Transverse colon (tissue), 4 donors: ENCODE results near the gene CATSPERD. TPM values are rescaled to one million over a fixed set of nuclear protein-coding genes. Genes with fewer than 3 reads are reported as not detected.
"Not testable (repeated sequence)": the region's sequence is repeated elsewhere in the genome, so short reads cannot be mapped to it uniquely, and the experiment has no call there.

Experiments used
- DNase-seq: peaks from one replicate; pipeline ENCODE4 v3.0.0-alpha.2; 2019
- H3K27ac ChIP-seq, 4 donors: fragments of 200-600 bp; sonication (generic); 2 replicates each; pipeline ENCODE4 v1.5.1; 2016 to 2018; ENCODE audit warnings: inconsistent platforms in 4 of 4
- H3K27me3 ChIP-seq: fragments of 200-600 bp; sonication (generic); 2 replicates; pipeline ENCODE4 v1.5.1; 2017; ENCODE audit warnings: inconsistent platforms
- H3K36me3 ChIP-seq, 4 donors: fragments of 200-600 bp; sonication (generic); 2 replicates each; pipeline ENCODE4 v1.5.1; 2017 to 2019; ENCODE audit warnings: inconsistent platforms in 4 of 4
- H3K4me1 ChIP-seq, 4 donors: fragments of 200-600 bp; sonication (generic); 2 replicates each; pipeline ENCODE4 v1.5.1; 2017 to 2020; ENCODE audit warnings: inconsistent platforms in 4 of 4
- H3K4me3 ChIP-seq, 4 donors: fragments of 200-600 bp; sonication (generic); 1 replicate in 1 of 4; 2 replicates in 3 of 4; pipeline versions ENCODE4 v1.5.1 to v1.6.1; 2017 to 2019; ENCODE audit warnings: inconsistent platforms in 4 of 4
- H3K9me3 ChIP-seq, 2 donors: fragments of 200-600 bp; sonication (generic); 2 replicates each; pipeline ENCODE4 v1.5.1; 2017 to 2019; ENCODE audit warnings: inconsistent platforms in 2 of 2
- EP300 ChIP-seq: sonication (generic); formaldehyde crosslinking; IDR thresholded peaks from one replicate; pipeline ENCODE4 v1.6.1; 2017; ENCODE audit warnings: antibody characterized with exemption, low read depth
- POLR2A ChIP-seq: fragments of 450-650 bp; IDR thresholded peaks from one replicate; pipeline ENCODE4 v1.6.1; 2016; ENCODE audit warnings: antibody characterized with exemption, mild to moderate bottlenecking, moderate library complexity
- POLR2AphosphoS5 ChIP-seq, 3 donors: sonication (generic); formaldehyde crosslinking; IDR thresholded peaks; one replicate each; pipeline ENCODE4 v1.6.1; 2016; ENCODE audit warnings: antibody characterized with exemption in 3 of 3
- WGBS, 2 donors: methylation state at CpG; one replicate each; pipeline ENCODE4 v1.1.5; 2018; ENCODE audit warnings: low coverage in 1 of 2; 5-methylcytosine and 5-hydroxymethylcytosine counted together
- in situ Hi-C, 4 donors: fragments of 200-750 bp; cut with MboI; loops; one replicate each; pipeline versions ENCODE4 v1.15.0 to v1.15.1; 2017; ENCODE audit warnings: low sequenced_read_pairs in 3 of 4, low pct_ligation_motif_present in 1 of 4, low pct_unique_long_range_greater_than_20kb in 1 of 4
- intact Hi-C: fragments of 100-400 bp; cut with DNase I; formaldehyde crosslinking; loops from one replicate; pipeline ENCODE4 v1.15.1; 2023; ENCODE audit warnings: low total_unique reads
- total RNA-seq, 4 donors: library from RNA; depleted of rRNA; stranded (reverse); fragments of >200 nt; gene quantifications; one replicate each; pipeline ENCODE4 v1.1.0, GENCODE V29; 2016
- TF ChIP-seq, protein P1 (sequence below), 5 experiments: fragments of 200-600 bp in 3 of 5; fragments of 450-650 bp in 2 of 5; sonication (generic) in 3 of 5; IDR thresholded peaks; 1 replicate in 2 of 5; 2 replicates in 3 of 5; pipeline ENCODE4 v1.5.1; 2016 to 2017; ENCODE audit warnings: antibody characterized with exemption in 5 of 5, inconsistent platforms in 3 of 5, mild to moderate bottlenecking in 2 of 5, moderate library complexity in 1 of 5

CATSPERD gene
- total RNA-seq, 4 donors from 2014 or later = not detected

DNA sequence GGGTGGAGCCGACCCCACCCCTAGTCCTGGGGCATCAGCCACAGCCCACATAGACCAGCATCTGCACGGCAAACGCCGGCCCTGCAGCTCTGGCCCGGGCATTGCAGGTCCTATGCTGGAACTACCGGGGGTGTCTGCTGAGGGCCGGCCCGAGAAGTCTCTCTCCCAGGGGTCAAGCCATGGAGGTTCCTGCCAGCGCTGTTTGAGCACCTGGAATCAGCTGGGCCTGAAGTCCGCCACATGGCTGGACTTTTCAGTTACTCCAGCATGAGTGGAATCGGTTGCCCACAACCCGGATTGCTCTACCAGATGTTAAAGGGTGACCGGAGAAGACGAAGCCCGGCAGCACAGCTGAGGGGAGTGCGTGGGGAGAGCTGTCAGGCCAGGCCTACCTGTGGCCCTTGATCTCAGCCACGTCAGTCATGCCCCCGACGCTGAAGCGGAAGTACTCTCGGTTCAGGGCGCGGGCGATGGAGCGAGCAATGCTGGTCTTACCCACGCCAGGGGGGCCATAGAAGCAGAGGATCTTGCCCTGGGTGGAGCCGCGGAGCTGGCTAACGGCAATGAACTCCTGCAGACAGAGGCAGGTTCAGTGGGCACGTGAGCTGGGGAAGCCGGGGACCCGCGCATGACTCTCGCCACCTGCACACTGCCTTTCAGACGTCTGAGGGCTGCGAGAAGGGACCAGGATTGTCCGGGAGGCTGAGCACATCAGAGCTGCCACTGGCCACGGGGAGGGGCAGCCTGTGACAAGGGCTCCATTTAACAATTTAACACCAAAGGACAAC lies 21.6 kb upstream of the CATSPERD start:
- WGBS, 2 donors = 88% methylated on average over 35 of the region's 38 CpGs; no CpG with 5 or more reads in 1 of the 2 donors

GRCh38 chr19:5700455-5701092 lies 19.9 kb upstream of the CATSPERD start:
- in situ Hi-C loops = no loop called here
- no peak for DNase-seq
- H3K36me3 ChIP-seq = peaks cover 0 to 32% (median 7%) of the 10 kb centered on the region in 4 donors

More for the DNA sequence above, 21.6 kb upstream of the CATSPERD start:
- in situ Hi-C loops (no loop called here), intact Hi-C loops (no loop called here)
- peaks cover 0 to 37% (median 10%) of the 10 kb centered on the region in 4 donors for H3K36me3 ChIP-seq
- no peaks in the 10 kb centered on the region for H3K4me1 ChIP-seq
- no peaks in the 10 kb centered on the region for H3K9me3 ChIP-seq
- TF ChIP-seq EP300 (no peak), POLR2AphosphoS5 (IDR thresholded peaks at IDR 0.05) (no peak), POLR2A (no peak)
- TF ChIP-seq, protein P1, sequence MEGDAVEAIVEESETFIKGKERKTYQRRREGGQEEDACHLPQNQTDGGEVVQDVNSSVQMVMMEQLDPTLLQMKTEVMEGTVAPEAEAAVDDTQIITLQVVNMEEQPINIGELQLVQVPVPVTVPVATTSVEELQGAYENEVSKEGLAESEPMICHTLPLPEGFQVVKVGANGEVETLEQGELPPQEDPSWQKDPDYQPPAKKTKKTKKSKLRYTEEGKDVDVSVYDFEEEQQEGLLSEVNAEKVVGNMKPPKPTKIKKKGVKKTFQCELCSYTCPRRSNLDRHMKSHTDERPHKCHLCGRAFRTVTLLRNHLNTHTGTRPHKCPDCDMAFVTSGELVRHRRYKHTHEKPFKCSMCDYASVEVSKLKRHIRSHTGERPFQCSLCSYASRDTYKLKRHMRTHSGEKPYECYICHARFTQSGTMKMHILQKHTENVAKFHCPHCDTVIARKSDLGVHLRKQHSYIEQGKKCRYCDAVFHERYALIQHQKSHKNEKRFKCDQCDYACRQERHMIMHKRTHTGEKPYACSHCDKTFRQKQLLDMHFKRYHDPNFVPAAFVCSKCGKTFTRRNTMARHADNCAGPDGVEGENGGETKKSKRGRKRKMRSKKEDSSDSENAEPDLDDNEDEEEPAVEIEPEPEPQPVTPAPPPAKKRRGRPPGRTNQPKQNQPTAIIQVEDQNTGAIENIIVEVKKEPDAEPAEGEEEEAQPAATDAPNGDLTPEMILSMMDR (IDR thresholded peaks at IDR 0.05) = no peak
- no peak for DNase-seq
- H3K4me3 ChIP-seq = no peak overlapping the region
- no peaks in the 10 kb centered on the region for H3K27me3 ChIP-seq
- no peak overlapping the region for H3K27ac ChIP-seq

DNA sequence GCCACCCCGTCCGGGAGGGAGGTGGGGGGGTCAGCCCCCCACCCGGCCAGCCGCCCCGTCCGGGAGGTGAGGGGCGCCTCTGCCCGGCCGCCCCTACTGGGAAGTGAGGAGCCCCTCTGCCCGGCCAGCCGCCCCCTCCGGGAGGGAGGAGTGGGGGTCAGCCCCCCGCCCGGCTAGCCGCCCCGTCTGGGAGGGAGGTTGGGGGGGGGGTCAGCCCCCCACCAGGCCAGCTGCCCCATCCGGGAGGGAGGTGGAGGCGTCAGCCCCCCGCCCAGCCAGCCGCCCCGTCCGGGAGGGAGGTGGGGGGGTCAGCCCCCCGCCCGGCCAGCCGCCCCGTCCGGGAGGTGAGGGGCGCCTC lies 18.4 kb upstream of the CATSPERD start:
- in situ Hi-C loops, DNase-seq, H3K27me3 ChIP-seq, H3K9me3 ChIP-seq, H3K4me3 ChIP-seq, intact Hi-C loops, H3K27ac ChIP-seq, H3K4me1 ChIP-seq: not testable (repeated sequence)
- WGBS, 2 donors = no CpG with 5 or more reads among the region's 28 CpGs
- peaks cover 0 to 29% (median 7%) of the 10 kb centered on the region in 4 donors for H3K36me3 ChIP-seq

More at GRCh38 chr19:5700455-5701092, 19.9 kb upstream of the CATSPERD start:
- 93% methylated on average over 16 of the region's 22 CpGs; no CpG with 5 or more reads in 1 of the 2 donors for WGBS, 2 donors
- no peak overlapping the region for H3K4me3 ChIP-seq
- H3K9me3 ChIP-seq = no peaks in the 10 kb centered on the region
- no peak overlapping the region for H3K27ac ChIP-seq
- intact Hi-C loops = no loop called here
- H3K27me3 ChIP-seq = no peaks in the 10 kb centered on the region
- no peaks in the 10 kb centered on the region for H3K4me1 ChIP-seq
- TF ChIP-seq, protein P1 (IDR thresholded peaks at IDR 0.05) = no peak
- TF ChIP-seq EP300 = no peak
- TF ChIP-seq POLR2A = no peak
- no peak for TF ChIP-seq POLR2AphosphoS5 (IDR thresholded peaks at IDR 0.05)

DNA sequence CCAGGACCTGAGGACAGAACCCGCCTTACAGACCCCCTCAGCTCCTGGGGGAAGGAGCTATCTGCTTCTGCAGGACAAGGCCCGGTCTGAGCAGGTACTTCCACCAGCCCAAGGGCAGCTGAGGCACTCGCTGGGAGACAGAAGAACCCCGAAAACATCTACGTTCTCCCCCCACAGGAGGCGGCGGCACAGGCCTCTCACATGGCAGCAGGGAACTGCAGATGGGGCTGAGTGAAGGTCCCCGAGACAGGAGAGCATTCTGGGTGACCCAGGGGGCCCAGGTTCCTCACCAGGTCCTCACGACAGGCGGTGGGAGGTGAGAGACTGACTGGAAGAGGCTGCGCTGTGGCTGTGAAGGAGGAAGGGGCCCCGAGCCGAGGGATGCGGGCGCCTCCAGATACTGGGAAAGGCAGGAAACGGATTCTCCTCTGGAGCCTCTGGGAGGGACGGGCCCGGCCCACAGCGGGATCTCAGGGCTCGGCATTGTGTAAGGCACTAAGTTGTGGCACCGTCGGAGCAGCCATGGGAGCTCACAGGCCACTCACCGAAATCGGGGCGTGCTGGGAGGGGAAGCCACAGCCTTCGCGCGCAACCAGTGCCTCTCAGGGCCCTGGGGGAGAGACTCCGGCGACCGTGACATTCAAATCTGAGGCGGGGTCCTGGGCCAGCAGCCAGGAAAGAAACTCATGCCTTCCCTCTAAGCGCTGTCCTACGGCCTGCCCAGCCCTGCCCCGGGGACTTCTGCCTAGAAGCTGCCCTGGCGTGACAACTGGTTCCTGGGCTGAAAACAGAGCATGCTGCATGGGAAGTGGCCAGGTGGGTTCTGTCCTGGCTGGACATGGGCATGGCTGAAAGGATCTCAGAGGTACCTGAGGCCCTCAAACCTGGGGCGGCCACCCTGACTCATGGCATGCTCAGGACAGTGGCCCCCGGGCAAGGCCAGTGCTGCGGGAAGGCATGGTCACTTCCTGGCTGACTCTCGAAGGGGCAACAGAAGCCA lies 16.3 kb upstream of the CATSPERD start:
- WGBS, 2 donors = 94 to 97% methylated on average over 6 to 38 of the region's 40 CpGs
- Histone ChIP-seq H3K36me3 (peaks cover 0 to 32% (median 7%) of the 10 kb centered on the region in 4 donors), H3K4me1 (no peaks in the 10 kb centered on the region), H3K9me3 (no peaks in the 10 kb centered on the region), H3K4me3 (no peak overlapping the region), H3K27ac (no peak overlapping the region), H3K27me3 (no peaks in the 10 kb centered on the region)
- TF ChIP-seq, protein P1 (IDR thresholded peaks at IDR 0.05) = no peak
- TF ChIP-seq POLR2AphosphoS5 (IDR thresholded peaks at IDR 0.05) = no peak
- no peak for TF ChIP-seq EP300
- no peak for TF ChIP-seq POLR2A
- in situ Hi-C loops = no loop called here
- intact Hi-C loops = no loop called here
- no peak for DNase-seq
